ENCODE results near the gene SAPCD1.

Gene SAPCD1

GRCh38 chr6:31752739-31753319, 9.6 kb upstream of the SAPCD1 start:
- no peak overlapping the region for H3K27ac ChIP-seq (ENCODE audit: low read length)
- no peak overlapping the region for H3K9ac ChIP-seq (ENCODE audit: low read length)
- H3K4me2 ChIP-seq (ENCODE audit: low read depth, low read length): no peak overlapping the region
- H3K4me1 ChIP-seq (ENCODE audit: low read length): no peaks in the 10 kb centered on the region
- no peaks in the 10 kb centered on the region for H3K79me2 ChIP-seq (ENCODE audit: low read length)
- H3K4me3 ChIP-seq (ENCODE audit: low read length): no peak overlapping the region
- no peak for DNase-seq
- no peaks in the 10 kb centered on the region for H3F3A ChIP-seq (ENCODE audit: insufficient read depth, low read length)
- TF ChIP-seq EZH2 (optimal IDR thresholded peaks at IDR 0.05; ENCODE audit: low read depth, low read length) (no peak), EZH2phosphoT487 (IDR thresholded peaks at IDR 0.05; ENCODE audit: low read length) (no peak)
- TF ChIP-seq, protein P1, sequence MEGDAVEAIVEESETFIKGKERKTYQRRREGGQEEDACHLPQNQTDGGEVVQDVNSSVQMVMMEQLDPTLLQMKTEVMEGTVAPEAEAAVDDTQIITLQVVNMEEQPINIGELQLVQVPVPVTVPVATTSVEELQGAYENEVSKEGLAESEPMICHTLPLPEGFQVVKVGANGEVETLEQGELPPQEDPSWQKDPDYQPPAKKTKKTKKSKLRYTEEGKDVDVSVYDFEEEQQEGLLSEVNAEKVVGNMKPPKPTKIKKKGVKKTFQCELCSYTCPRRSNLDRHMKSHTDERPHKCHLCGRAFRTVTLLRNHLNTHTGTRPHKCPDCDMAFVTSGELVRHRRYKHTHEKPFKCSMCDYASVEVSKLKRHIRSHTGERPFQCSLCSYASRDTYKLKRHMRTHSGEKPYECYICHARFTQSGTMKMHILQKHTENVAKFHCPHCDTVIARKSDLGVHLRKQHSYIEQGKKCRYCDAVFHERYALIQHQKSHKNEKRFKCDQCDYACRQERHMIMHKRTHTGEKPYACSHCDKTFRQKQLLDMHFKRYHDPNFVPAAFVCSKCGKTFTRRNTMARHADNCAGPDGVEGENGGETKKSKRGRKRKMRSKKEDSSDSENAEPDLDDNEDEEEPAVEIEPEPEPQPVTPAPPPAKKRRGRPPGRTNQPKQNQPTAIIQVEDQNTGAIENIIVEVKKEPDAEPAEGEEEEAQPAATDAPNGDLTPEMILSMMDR (IDR thresholded peaks at IDR 0.05; ENCODE audit: low read length): no peak
- H4K20me1 ChIP-seq (ENCODE audit: insufficient read depth, low read length): no peaks in the 10 kb centered on the region
- no peaks in the 10 kb centered on the region for H3K36me3 ChIP-seq (replicated peaks; ENCODE audit: insufficient read depth, low read length)
- H3K9me3 ChIP-seq (replicated peaks; ENCODE audit: insufficient read depth, low read length): no peaks in the 10 kb centered on the region
- no peak overlapping the region for H2AFZ ChIP-seq (ENCODE audit: low read length)
- H3K27me3 ChIP-seq (replicated peaks; ENCODE audit: insufficient read depth, low read length): no peaks in the 10 kb centered on the region
- H3K9me2 ChIP-seq (replicated peaks; ENCODE audit: insufficient read depth, low read length): no peaks in the 10 kb centered on the region

DNA sequence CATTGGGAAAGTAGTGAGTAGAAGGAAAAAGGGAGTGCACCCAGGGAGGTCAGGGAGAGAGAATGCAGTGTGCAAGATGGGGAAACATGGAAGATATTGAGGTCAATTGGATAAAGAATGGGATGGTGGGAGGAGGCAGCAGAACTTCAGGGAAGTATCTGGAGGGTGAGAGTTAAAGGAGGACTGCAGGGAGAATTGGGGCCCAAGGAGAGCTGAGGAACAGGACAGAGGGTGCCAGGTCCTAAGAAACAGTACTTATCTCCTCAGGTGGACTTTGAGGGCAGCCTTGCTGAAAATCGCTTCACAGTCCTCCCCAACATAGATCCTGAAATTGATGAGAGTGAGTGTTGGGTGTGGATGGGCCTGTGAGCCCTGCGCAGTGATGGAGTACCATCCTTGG, 4.2 kb upstream of the SAPCD1 start:
- no peaks in the 10 kb centered on the region for H3K4me1 ChIP-seq (ENCODE audit: low read length)
- H2AFZ ChIP-seq (ENCODE audit: low read length): no peak overlapping the region
- no peak overlapping the region for H3K27ac ChIP-seq (ENCODE audit: low read length)
- no peaks in the 10 kb centered on the region for H3F3A ChIP-seq (ENCODE audit: insufficient read depth, low read length)
- no peaks in the 10 kb centered on the region for H4K20me1 ChIP-seq (ENCODE audit: insufficient read depth, low read length)
- no peak for TF ChIP-seq EZH2 (optimal IDR thresholded peaks at IDR 0.05; ENCODE audit: low read depth, low read length)
- TF ChIP-seq, protein P1 (IDR thresholded peaks at IDR 0.05; ENCODE audit: low read length): no peak
- no peak for TF ChIP-seq EZH2phosphoT487 (IDR thresholded peaks at IDR 0.05; ENCODE audit: low read length)
- no peaks in the 10 kb centered on the region for H3K9me3 ChIP-seq (replicated peaks; ENCODE audit: insufficient read depth, low read length)
- H3K4me2 ChIP-seq (ENCODE audit: low read depth, low read length): no peak overlapping the region
- H3K27me3 ChIP-seq (replicated peaks; ENCODE audit: insufficient read depth, low read length): no peaks in the 10 kb centered on the region
- no peaks in the 10 kb centered on the region for H3K36me3 ChIP-seq (replicated peaks; ENCODE audit: insufficient read depth, low read length)
- no peak overlapping the region for H3K9ac ChIP-seq (ENCODE audit: low read length)
- H3K9me2 ChIP-seq (replicated peaks; ENCODE audit: insufficient read depth, low read length): no peaks in the 10 kb centered on the region
- no peaks in the 10 kb centered on the region for H3K79me2 ChIP-seq (ENCODE audit: low read length)
- H3K4me3 ChIP-seq (ENCODE audit: low read length): no peak overlapping the region
- no peak for DNase-seq

GRCh38 chr6:31760790-31761189, 1.7 kb upstream of the SAPCD1 start:
- no peak overlapping the region for H3K9ac ChIP-seq (ENCODE audit: low read length)
- no peaks in the 10 kb centered on the region for H4K20me1 ChIP-seq (ENCODE audit: insufficient read depth, low read length)
- H3K9me3 ChIP-seq (replicated peaks; ENCODE audit: insufficient read depth, low read length): no peaks in the 10 kb centered on the region
- no peaks in the 10 kb centered on the region for H3K79me2 ChIP-seq (ENCODE audit: low read length)
- no peak for TF ChIP-seq EZH2phosphoT487 (IDR thresholded peaks at IDR 0.05; ENCODE audit: low read length)
- TF ChIP-seq EZH2 (optimal IDR thresholded peaks at IDR 0.05; ENCODE audit: low read depth, low read length): no peak
- TF ChIP-seq, protein P1 (IDR thresholded peaks at IDR 0.05; ENCODE audit: low read length): no peak
- peaks cover 16% of the 10 kb centered on the region for H3K4me1 ChIP-seq (ENCODE audit: low read length)
- no peaks in the 10 kb centered on the region; the same call in 1 of the 2 replicates for H3F3A ChIP-seq (ENCODE audit: insufficient read depth, low read length)
- H3K4me2 ChIP-seq (ENCODE audit: low read depth, low read length): no peak overlapping the region
- H3K9me2 ChIP-seq (replicated peaks; ENCODE audit: insufficient read depth, low read length): no peaks in the 10 kb centered on the region
- no peak overlapping the region for H3K27ac ChIP-seq (ENCODE audit: low read length)
- no peak for DNase-seq
- no peaks in the 10 kb centered on the region for H3K36me3 ChIP-seq (replicated peaks; ENCODE audit: insufficient read depth, low read length)
- H3K4me3 ChIP-seq (ENCODE audit: low read length): no peak overlapping the region
- H3K27me3 ChIP-seq (replicated peaks; ENCODE audit: insufficient read depth, low read length): no peaks in the 10 kb centered on the region
- no peak overlapping the region for H2AFZ ChIP-seq (ENCODE audit: low read length)
